T-helper 1 cell treated with Interleukin-12 subunit alpha and Interleukin-12 subunit beta and Interleukin-4 antibody, amounts not matched to agents 30 ng/mL and 1 ng/mL, for 36 hours (primary cell): ENCODE measurements around the gene PYCARD. TPM values are rescaled to one million over a fixed set of nuclear protein-coding genes. Genes with fewer than 3 reads are reported as not detected.
"Not testable (repeated sequence)": the region's sequence is repeated elsewhere in the genome, so short reads cannot be mapped to it uniquely, and the experiment has no call there.

Experiments
- intact Hi-C: fragments of 100-400 bp; cut with micrococcal nuclease; formaldehyde crosslinking; loops from one replicate; pipeline ENCODE4 v1.15.1; 2024
- total RNA-seq: library from RNA; stranded (reverse); gene quantifications from 2 replicates; pipeline ENCODE4 v1.2.3, GENCODE V29; 2022

PYCARD gene
- total RNA-seq = 96.1 and 98.3 TPM in 2 replicates

- intact Hi-C loops = loop anchor here (1.0 to 5.0 kb wide), 7 partner anchors 13 to 495 kb away; partner anchors contain the start of gene ARMC5
These were observed at the start of gene PYCARD for GRCh38 chr16:31202414-31203375. Gene PYCARD (minus strand): TSS chr16:31202760. CDS start chr16:31202690, 70 bp downstream.

- intact Hi-C loops = loop anchor here (5.0 kb wide), 2 partner anchors 34 to 101 kb away; partner anchors contain the start of gene PYDC1
These were observed 48.9 kb upstream of the PYCARD start for GRCh38 chr16:31251435-31251834.

GRCh38 chr16:31250782-31251384 lies 48.3 kb upstream of the PYCARD start:
- intact Hi-C loops = loop anchor here (5.0 kb wide), 2 partner anchors 34 to 101 kb away; partner anchors contain the start of gene PYDC1

- intact Hi-C loops = no loop called here
These were observed 45.8 kb upstream of the PYCARD start for GRCh38 chr16:31248344-31248743.

- intact Hi-C loops = no loop called here
These were observed 43.7 kb upstream of the PYCARD start for GRCh38 chr16:31246296-31246695.

GRCh38 chr16:31245598-31245997 lies 43.0 kb upstream of the PYCARD start:
- intact Hi-C loops = not testable (repeated sequence)

- intact Hi-C loops = loop anchor here (2.0 kb wide), 1 partner anchor 15 kb away; no protein-coding TSS in a partner anchor
These were observed 41.4 kb upstream of the PYCARD start for GRCh38 chr16:31243734-31244670.

- intact Hi-C loops = loop anchor here (2.0 kb wide), 1 partner anchor 13 kb away; no protein-coding TSS in a partner anchor
These were observed 39.6 kb upstream of the PYCARD start for GRCh38 chr16:31242206-31242605.

- intact Hi-C loops = no loop called here
These were observed 35.5 kb upstream of the PYCARD start for GRCh38 chr16:31238041-31238440.

GRCh38 chr16:31229501-31229900 lies 26.9 kb upstream of the PYCARD start:
- intact Hi-C loops = loop anchor here (2.0 kb wide), 1 partner anchor 13 kb away; no protein-coding TSS in a partner anchor

GRCh38 chr16:31228206-31228605 lies 25.6 kb upstream of the PYCARD start:
- intact Hi-C loops = loop anchor here (2.0 kb wide), 1 partner anchor 15 kb away; no protein-coding TSS in a partner anchor

- intact Hi-C loops = no loop called here
These were observed 22.6 kb upstream of the PYCARD start for GRCh38 chr16:31225193-31225592.

- intact Hi-C loops = no loop called here
These were observed 21.8 kb upstream of the PYCARD start for GRCh38 chr16:31224092-31224955.

GRCh38 chr16:31223044-31223443 lies 20.5 kb upstream of the PYCARD start:
- intact Hi-C loops = no loop called here

GRCh38 chr16:31221357-31222160 lies 19.0 kb upstream of the PYCARD start:
- intact Hi-C loops = no loop called here

GRCh38 chr16:31219154-31219741 lies 16.7 kb upstream of the PYCARD start:
- intact Hi-C loops = loop anchor here (5.0 kb wide), 2 partner anchors 33 to 223 kb away; partner anchors contain the start of gene ZNF843

- intact Hi-C loops = loop anchor here (5.0 kb wide), 2 partner anchors 35 to 225 kb away; partner anchors contain the start of gene ZNF843
These were observed 14.6 kb upstream of the PYCARD start for GRCh38 chr16:31217136-31217530.

- intact Hi-C loops = loop anchor here (5.0 kb wide), 2 partner anchors 36 to 226 kb away; partner anchors contain the start of gene ZNF843
These were observed 14.0 kb upstream of the PYCARD start, which contains the start of gene PYDC1 for GRCh38 chr16:31216422-31217135. Gene PYDC1 (minus strand): TSS chr16:31217135. CDS start chr16:31217028, 107 bp downstream.
